KMS-11 (cell line): ENCODE measurements around the gene TBC1D2.

Experiments
- H2AFZ ChIP-seq: fragments of 200-600 bp; sonication (generic); 2 replicates; pipeline ENCODE4 v1.6.1; 2016; ENCODE audit warnings: antibody characterized with exemption, mixed run types, low read depth
- H3K27ac ChIP-seq: fragments of 200-600 bp; sonication (generic); 2 replicates; pipeline ENCODE4 v1.6.1; 2016; ENCODE audit warnings: mild to moderate bottlenecking, mixed run types
- H3K27me3 ChIP-seq: fragments of 200-600 bp; sonication (generic); 2 replicates; pipeline ENCODE4 v1.6.1; 2017; ENCODE audit warnings: mild to moderate bottlenecking, low read depth, mixed run types, moderate library complexity; ENCODE audit not compliant: insufficient read depth
- H3K36me3 ChIP-seq: fragments of 200-600 bp; sonication (generic); 2 replicates; pipeline ENCODE4 v1.6.1; 2017; ENCODE audit warnings: mild to moderate bottlenecking, mixed run types; ENCODE audit not compliant: insufficient read depth
- H3K4me1 ChIP-seq: fragments of 200-600 bp; sonication (generic); 2 replicates; pipeline ENCODE4 v1.6.1; 2016; ENCODE audit warnings: mild to moderate bottlenecking, low read depth, mixed run types; ENCODE audit not compliant: poor library complexity, severe bottlenecking
- H3K4me2 ChIP-seq: fragments of 200-600 bp; sonication (generic); 2 replicates; pipeline ENCODE4 v1.7.0; 2016; ENCODE audit warnings: mild to moderate bottlenecking, mixed run types
- H3K4me3 ChIP-seq: fragments of 200-600 bp; sonication (generic); IDR thresholded peaks from 2 replicates; pipeline ENCODE4 v1.6.1; 2017; ENCODE audit warnings: low read depth, low read length, mixed read lengths; ENCODE audit not compliant: insufficient read depth
- H3K79me2 ChIP-seq: fragments of 200-600 bp; sonication (generic); 2 replicates; pipeline ENCODE4 v1.6.1; 2016; ENCODE audit warnings: low read depth, mixed run types; ENCODE audit not compliant: insufficient read depth
- H3K9ac ChIP-seq: fragments of 200-600 bp; sonication (generic); 2 replicates; pipeline ENCODE4 v1.6.1; 2016; ENCODE audit warnings: mild to moderate bottlenecking, mixed run types
- H4K20me1 ChIP-seq: fragments of 200-600 bp; sonication (generic); 2 replicates; pipeline ENCODE4 v1.6.1; 2016; ENCODE audit warnings: mild to moderate bottlenecking, mixed run types; ENCODE audit not compliant: insufficient read depth
- TF ChIP-seq, protein P1 (sequence below): fragments of 200-600 bp; sonication (generic); conservative IDR thresholded peaks from 2 replicates; pipeline ENCODE4 v1.6.1; 2017; ENCODE audit warnings: low read depth, mild to moderate bottlenecking, antibody characterized with exemption, low read length, moderate library complexity, mixed read lengths

Gene TBC1D2, protein sequence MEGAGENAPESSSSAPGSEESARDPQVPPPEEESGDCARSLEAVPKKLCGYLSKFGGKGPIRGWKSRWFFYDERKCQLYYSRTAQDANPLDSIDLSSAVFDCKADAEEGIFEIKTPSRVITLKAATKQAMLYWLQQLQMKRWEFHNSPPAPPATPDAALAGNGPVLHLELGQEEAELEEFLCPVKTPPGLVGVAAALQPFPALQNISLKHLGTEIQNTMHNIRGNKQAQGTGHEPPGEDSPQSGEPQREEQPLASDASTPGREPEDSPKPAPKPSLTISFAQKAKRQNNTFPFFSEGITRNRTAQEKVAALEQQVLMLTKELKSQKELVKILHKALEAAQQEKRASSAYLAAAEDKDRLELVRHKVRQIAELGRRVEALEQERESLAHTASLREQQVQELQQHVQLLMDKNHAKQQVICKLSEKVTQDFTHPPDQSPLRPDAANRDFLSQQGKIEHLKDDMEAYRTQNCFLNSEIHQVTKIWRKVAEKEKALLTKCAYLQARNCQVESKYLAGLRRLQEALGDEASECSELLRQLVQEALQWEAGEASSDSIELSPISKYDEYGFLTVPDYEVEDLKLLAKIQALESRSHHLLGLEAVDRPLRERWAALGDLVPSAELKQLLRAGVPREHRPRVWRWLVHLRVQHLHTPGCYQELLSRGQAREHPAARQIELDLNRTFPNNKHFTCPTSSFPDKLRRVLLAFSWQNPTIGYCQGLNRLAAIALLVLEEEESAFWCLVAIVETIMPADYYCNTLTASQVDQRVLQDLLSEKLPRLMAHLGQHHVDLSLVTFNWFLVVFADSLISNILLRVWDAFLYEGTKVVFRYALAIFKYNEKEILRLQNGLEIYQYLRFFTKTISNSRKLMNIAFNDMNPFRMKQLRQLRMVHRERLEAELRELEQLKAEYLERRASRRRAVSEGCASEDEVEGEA

DNA sequence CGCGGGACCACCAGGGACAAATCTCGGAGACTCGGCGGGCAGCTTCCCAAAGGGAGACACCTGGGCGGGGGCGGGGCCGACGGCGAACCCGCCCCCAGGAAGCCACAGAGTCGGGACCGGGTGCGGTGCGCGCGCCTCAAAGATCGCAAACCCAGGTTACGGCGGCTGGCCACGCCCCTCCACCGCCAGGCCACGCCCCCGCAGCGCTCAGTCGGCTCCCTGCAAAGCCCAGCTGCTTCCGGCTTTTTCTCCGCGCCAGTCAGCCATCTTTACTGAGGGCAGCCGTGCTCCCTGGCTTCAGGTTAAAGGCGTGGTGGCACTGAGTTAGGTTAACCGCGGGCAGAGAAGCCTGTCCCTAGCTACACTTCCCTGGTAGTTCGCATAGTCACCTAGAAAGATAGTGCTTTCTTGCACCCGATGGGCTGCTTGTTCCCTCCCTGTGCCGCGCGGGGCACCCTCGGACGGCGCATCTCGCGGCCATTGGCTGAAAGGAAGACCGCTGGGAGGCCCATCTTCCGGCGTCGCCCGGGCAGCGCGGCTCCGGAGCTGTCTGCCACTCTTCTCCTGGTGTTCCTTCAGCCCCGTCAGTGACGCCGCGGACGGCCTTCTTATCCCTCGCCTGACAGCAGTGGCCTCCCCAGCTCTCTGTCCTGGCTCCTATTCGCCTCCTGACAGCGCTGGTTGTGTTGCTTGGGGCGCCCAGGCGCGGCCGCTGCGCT is at the start of gene TBC1D2:
Gene TBC1D2 (minus strand): TSS at position 72 of the 719 bp plus-strand sequence. CDS start 108 bp downstream, outside the sequence.
- Histone ChIP-seq H3K27me3 (no peaks in the 10 kb centered on the region), H3K4me2 (peak within 1 kb of the TSS; percentile 61), H3K9ac (peak within 1 kb of the TSS; percentile 90), H4K20me1 (no peaks in the 10 kb centered on the region), H3K36me3 (no peaks in the 10 kb centered on the region), H2AFZ (peak within 1 kb of the TSS; percentile 96), H3K79me2 (no peaks in the 10 kb centered on the region), H3K27ac (peak within 1 kb of the TSS; percentile 96), H3K4me1 (peaks cover 9% of the 10 kb centered on the region), H3K4me3 (no peak within 1 kb of the TSS)
- TF ChIP-seq, protein P1, sequence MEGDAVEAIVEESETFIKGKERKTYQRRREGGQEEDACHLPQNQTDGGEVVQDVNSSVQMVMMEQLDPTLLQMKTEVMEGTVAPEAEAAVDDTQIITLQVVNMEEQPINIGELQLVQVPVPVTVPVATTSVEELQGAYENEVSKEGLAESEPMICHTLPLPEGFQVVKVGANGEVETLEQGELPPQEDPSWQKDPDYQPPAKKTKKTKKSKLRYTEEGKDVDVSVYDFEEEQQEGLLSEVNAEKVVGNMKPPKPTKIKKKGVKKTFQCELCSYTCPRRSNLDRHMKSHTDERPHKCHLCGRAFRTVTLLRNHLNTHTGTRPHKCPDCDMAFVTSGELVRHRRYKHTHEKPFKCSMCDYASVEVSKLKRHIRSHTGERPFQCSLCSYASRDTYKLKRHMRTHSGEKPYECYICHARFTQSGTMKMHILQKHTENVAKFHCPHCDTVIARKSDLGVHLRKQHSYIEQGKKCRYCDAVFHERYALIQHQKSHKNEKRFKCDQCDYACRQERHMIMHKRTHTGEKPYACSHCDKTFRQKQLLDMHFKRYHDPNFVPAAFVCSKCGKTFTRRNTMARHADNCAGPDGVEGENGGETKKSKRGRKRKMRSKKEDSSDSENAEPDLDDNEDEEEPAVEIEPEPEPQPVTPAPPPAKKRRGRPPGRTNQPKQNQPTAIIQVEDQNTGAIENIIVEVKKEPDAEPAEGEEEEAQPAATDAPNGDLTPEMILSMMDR: no peak

DNA sequence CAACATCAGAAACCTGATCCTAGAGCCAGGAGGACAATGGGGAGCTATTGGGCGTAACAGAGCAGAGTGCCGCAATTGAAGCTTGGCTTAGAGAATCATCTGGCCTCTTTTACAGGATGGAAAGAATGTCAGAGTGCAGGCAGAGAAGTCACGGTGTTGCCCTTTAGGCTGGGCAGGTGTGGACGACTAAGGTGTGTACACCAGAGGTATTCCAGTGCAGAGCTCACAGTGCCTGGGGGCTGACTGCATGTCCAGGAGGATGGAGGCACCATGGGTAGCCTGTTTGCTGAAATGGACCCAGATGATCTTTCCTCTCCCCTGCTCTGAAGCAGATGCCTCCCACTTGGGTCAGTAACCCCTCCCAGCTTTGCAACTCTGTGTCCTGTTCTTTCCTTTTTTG is 48.9 kb upstream of the TBC1D2 start:
- Histone ChIP-seq H3K4me3 (no peak overlapping the region), H3K4me1 (no peaks in the 10 kb centered on the region), H3K27me3 (no peaks in the 10 kb centered on the region), H2AFZ (no peak overlapping the region), H3K27ac (no peak overlapping the region), H3K4me2 (no peak overlapping the region), H4K20me1 (no peaks in the 10 kb centered on the region), H3K79me2 (no peaks in the 10 kb centered on the region), H3K9ac (no peak overlapping the region), H3K36me3 (no peaks in the 10 kb centered on the region)
- TF ChIP-seq, protein P1: no peak

DNA sequence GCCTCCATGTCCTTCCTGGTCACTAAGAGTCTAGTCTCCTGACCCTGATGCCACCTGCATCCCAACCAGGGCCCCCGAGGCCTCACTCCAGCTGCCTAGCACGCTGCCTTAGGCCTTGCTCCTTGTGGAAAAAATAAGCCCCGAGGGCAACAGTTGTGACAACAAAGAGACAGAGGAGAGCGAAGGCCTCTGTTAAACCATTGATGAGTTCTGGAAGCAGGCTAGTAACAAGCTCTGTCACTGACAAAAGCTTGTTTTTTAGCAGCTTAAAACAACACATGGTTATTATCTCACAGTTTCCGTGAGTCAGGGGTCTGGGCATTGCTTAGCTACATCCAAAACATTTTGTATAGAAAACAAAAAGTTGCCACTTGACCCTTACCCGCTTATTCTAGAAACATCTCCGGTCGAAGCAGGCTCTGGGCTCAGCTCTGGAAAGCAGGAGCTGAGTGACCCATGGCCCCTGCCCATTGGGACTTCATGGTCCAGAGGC is 48.2 kb upstream of the TBC1D2 start:
- Histone ChIP-seq H3K4me3 (no peak overlapping the region), H2AFZ (no peak overlapping the region), H3K9ac (no peak overlapping the region), H3K79me2 (no peaks in the 10 kb centered on the region), H3K4me2 (no peak overlapping the region), H3K4me1 (no peaks in the 10 kb centered on the region), H3K36me3 (no peaks in the 10 kb centered on the region), H3K27ac (no peak overlapping the region), H4K20me1 (no peaks in the 10 kb centered on the region), H3K27me3 (no peaks in the 10 kb centered on the region)
- TF ChIP-seq, protein P1: no peak
